GM19023 (cell line): Measurements from ENCODE around the gene EYA4.
"Not testable (repeated sequence)": the region's sequence is repeated elsewhere in the genome, so short reads cannot be mapped to it uniquely, and the experiment has no call there.

Experiments used
- ATAC-seq: cut with Tn5 transposase; IDR thresholded peaks from one replicate; pipeline ENCODE4 v1.9.1; 2021; ENCODE audit warnings: mild to moderate bottlenecking, moderate library complexity; ENCODE audit not compliant: unreplicated experiment

EYA4 gene

GRCh38 chr6:133554121-133554520 lies 313.0 kb downstream of the EYA4 start:
- ATAC-seq = not testable (repeated sequence)

GRCh38 chr6:133555685-133556084 lies 314.5 kb downstream of the EYA4 start:
- ATAC-seq = no peak

- ATAC-seq = no peak
Observed at GRCh38 chr6:133559926-133560325, 318.8 kb downstream of the EYA4 start.

- ATAC-seq = no peak
Observed at GRCh38 chr6:133567636-133568035, 326.5 kb downstream of the EYA4 start.

GRCh38 chr6:133568970-133569889 lies 328.1 kb downstream of the EYA4 start:
- ATAC-seq = peak; percentile 66

GRCh38 chr6:133571681-133572080 lies 330.5 kb downstream of the EYA4 start:
- no peak for ATAC-seq

- ATAC-seq = no peak
Observed at GRCh38 chr6:133577851-133578250, 336.7 kb downstream of the EYA4 start.
